Small intestine (tissue), 7 donors: Measurements from ENCODE around the gene CERT1. TPM values are rescaled to one million over a fixed set of nuclear protein-coding genes. Genes with fewer than 3 reads are reported as not detected.
"Not testable (repeated sequence)": the region's sequence is repeated elsewhere in the genome, so short reads cannot be mapped to it uniquely, and the experiment has no call there.

Source experiments
- DNase-seq, 2 donors: peaks; one replicate each; pipeline versions ENCODE4 v3.0.0 to v3.0.0-alpha.2; 2013
- FAIRE-seq: peaks from 2 replicates; lab custom pipeline; 2012; peaks lifted over from hg19 to GRCh38; lab: Jason Lieb, UNC
- H3K27ac ChIP-seq, 3 donors: one replicate each; pipeline ENCODE4 v1.5.1; 2013; ENCODE audit warnings: low read length in 2 of 3, mild to moderate bottlenecking in 2 of 3, control low read depth in 1 of 3, inconsistent platforms in 1 of 3, low read depth in 1 of 3, moderate library complexity in 1 of 3
- H3K27me3 ChIP-seq, 3 donors: one replicate each; pipeline ENCODE4 v1.6.1; 2013; ENCODE audit warnings: low read length in 3 of 3, inconsistent platforms in 1 of 3; ENCODE audit not compliant: control insufficient read depth in 3 of 3, insufficient read depth in 3 of 3
- H3K36me3 ChIP-seq, 3 donors: one replicate each; pipeline ENCODE4 v1.6.1; 2013; ENCODE audit warnings: low read length in 3 of 3, inconsistent platforms in 1 of 3, low read depth in 1 of 3, mild to moderate bottlenecking in 1 of 3, moderate library complexity in 1 of 3; ENCODE audit not compliant: control insufficient read depth in 3 of 3, insufficient read depth in 2 of 3
- H3K4me1 ChIP-seq, 3 donors: one replicate each; pipeline ENCODE4 v1.6.1; 2013; ENCODE audit warnings: low read length in 2 of 3, inconsistent platforms in 1 of 3, low read depth in 1 of 3, mild to moderate bottlenecking in 1 of 3, moderate library complexity in 1 of 3; ENCODE audit not compliant: control insufficient read depth in 3 of 3, insufficient read depth in 2 of 3
- H3K4me3 ChIP-seq, 3 donors: one replicate each; pipeline ENCODE4 v1.5.1; 2013; ENCODE audit warnings: low read length in 3 of 3, control low read depth in 1 of 3, inconsistent platforms in 1 of 3, low read depth in 1 of 3, mild to moderate bottlenecking in 1 of 3, moderate library complexity in 1 of 3
- H3K9me3 ChIP-seq, 2 donors: one replicate each; pipeline ENCODE4 v1.6.1; 2013; ENCODE audit warnings: low read depth in 1 of 2, low read length in 1 of 2; ENCODE audit not compliant: control insufficient read depth in 2 of 2, insufficient read depth in 1 of 2
- WGBS, 3 donors: extraction: QIAGEN DNeasy Blood & Tissue Kit; methylation state at CpG; one replicate each; pipeline ENCODE4 v1.1.7; 2013; 5-methylcytosine and 5-hydroxymethylcytosine counted together
- polyA plus RNA-seq, 4 donors: library from polyadenylated mRNA; stranded (reverse) in 3 of 4; unstranded in 1 of 4; fragments of 200-250 nt in 3 of 4; fragments of 120-200 nt in 1 of 4; gene quantifications; one replicate each; pipeline versions ENCODE4 v1.2.1 to v1.2.3, GENCODE V29; 2013
- donor health status: healthy with polysubstance abuse.
- donor health status: control.
- donor health status: control.
- donor health status: Bipolar disorder and iron deficiency.
- donor health status: healthy.

CERT1 gene
- polyA plus RNA-seq, 4 donors: 15.1 to 45.6 (median 22.2) TPM

- WGBS, 3 donors: 97 to 100% (median 97%) methylated on average over 2 of the region's 2 CpGs
- Histone ChIP-seq H3K4me1 (no peaks in the 10 kb centered on the region), H3K9me3 (no peaks in the 10 kb centered on the region), H3K36me3 (peaks cover 0 to 11% (median 7%) of the 10 kb centered on the region in 3 donors), H3K27me3 (no peaks in the 10 kb centered on the region), H3K4me3 (no peak overlapping the region), H3K27ac (no peak overlapping the region)
- DNase-seq (no peak), FAIRE-seq (no peak)
Measured at GRCh38 chr5:75491621-75492020, 19.8 kb downstream of the CERT1 start.

- H3K4me3 ChIP-seq, H3K4me1 ChIP-seq, H3K27me3 ChIP-seq, FAIRE-seq, H3K9me3 ChIP-seq, DNase-seq, H3K27ac ChIP-seq: not testable (repeated sequence)
- WGBS, 3 donors: 98 to 99% (median 98%) methylated on average over 6 of the region's 6 CpGs
- H3K36me3 ChIP-seq: peaks cover 0 to 11% (median 7%) of the 10 kb centered on the region in 3 donors
Measured at GRCh38 chr5:75489847-75490246, 21.6 kb downstream of the CERT1 start.

GRCh38 chr5:75484605-75485004 lies 26.8 kb downstream of the CERT1 start:
- Histone ChIP-seq H3K36me3 (peaks cover 0 to 7% (median 0%) of the 10 kb centered on the region in 3 donors), H3K9me3 (peaks cover 0 to 7% of the 10 kb centered on the region in 2 donors), H3K4me1 (no peaks in the 10 kb centered on the region)

GRCh38 chr5:75482482-75482881 lies 28.9 kb downstream of the CERT1 start:
- H3K9me3 ChIP-seq: peaks cover 0 to 7% of the 10 kb centered on the region in 2 donors
- FAIRE-seq (no peak), DNase-seq (no peak)
- peaks cover 0 to 9% (median 0%) of the 10 kb centered on the region in 3 donors for H3K36me3 ChIP-seq
- no peak overlapping the region for H3K4me3 ChIP-seq
- H3K27ac ChIP-seq: no peak overlapping the region
- no peaks in the 10 kb centered on the region for H3K27me3 ChIP-seq
- 93 to 96% (median 93%) methylated on average over 3 of the region's 3 CpGs for WGBS, 3 donors
- H3K4me1 ChIP-seq: no peaks in the 10 kb centered on the region

More at GRCh38 chr5:75484605-75485004, 26.8 kb downstream of the CERT1 start:
- FAIRE-seq: no peak
- Histone ChIP-seq H3K4me3 (no peak overlapping the region), H3K27ac (no peak overlapping the region), H3K27me3 (no peaks in the 10 kb centered on the region)
- no peak for DNase-seq
- 81 to 97% (median 92%) methylated on average over 1 of the region's 1 CpG for WGBS, 3 donors

DNA sequence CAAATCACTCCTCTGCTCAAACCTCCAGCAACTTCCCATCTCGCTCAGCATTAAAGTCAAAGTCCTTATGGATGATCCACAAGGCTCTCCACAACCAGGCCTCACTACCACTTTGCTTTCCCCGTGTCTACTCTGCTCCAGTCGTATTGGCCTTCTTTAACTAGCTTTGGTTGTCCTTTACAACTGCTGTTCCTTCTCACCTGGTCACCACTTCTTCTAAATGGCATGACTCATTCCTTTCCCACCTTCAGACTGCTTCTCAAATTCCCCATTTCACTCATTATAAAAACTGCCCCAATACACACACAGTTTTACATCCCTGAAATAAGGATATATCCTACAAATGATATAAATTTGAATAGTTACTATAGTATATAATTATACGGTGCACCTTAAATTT lies 30.4 kb downstream of the CERT1 start:
- DNase-seq: no peak
- FAIRE-seq: no peak
- 93 to 95% (median 95%) methylated on average over 4 of the region's 4 CpGs for WGBS, 3 donors
- H3K27me3 ChIP-seq: no peaks in the 10 kb centered on the region
- peaks cover 0 to 7% of the 10 kb centered on the region in 2 donors for H3K9me3 ChIP-seq
- peaks cover 0 to 3% (median 0%) of the 10 kb centered on the region in 3 donors for H3K4me1 ChIP-seq
- no peak overlapping the region for H3K27ac ChIP-seq
- H3K4me3 ChIP-seq: no peak overlapping the region
- peaks cover 0 to 9% (median 0%) of the 10 kb centered on the region in 3 donors for H3K36me3 ChIP-seq

GRCh38 chr5:75475364-75475763 lies 36.1 kb downstream of the CERT1 start:
- H3K36me3 ChIP-seq: peaks cover 0 to 3% (median 1%) of the 10 kb centered on the region in 3 donors
- WGBS, 3 donors: 89 to 92% (median 91%) methylated on average over 4 of the region's 4 CpGs
- no peak overlapping the region for H3K27ac ChIP-seq
- H3K4me3 ChIP-seq: no peak overlapping the region
- DNase-seq (no peak), FAIRE-seq (no peak)
- peaks cover 0 to 9% of the 10 kb centered on the region in 2 donors for H3K9me3 ChIP-seq
- peaks cover 2 to 5% (median 3%) of the 10 kb centered on the region in 3 donors for H3K4me1 ChIP-seq
- H3K27me3 ChIP-seq: no peaks in the 10 kb centered on the region

- Histone ChIP-seq H3K4me3 (no peak overlapping the region), H3K9me3 (peaks cover 0 to 12% of the 10 kb centered on the region in 2 donors), H3K27me3 (no peaks in the 10 kb centered on the region), H3K27ac (peak overlapping the region in 1 of 3 donors; percentile 26), H3K4me1 (peaks cover 2 to 5% (median 3%) of the 10 kb centered on the region in 3 donors), H3K36me3 (peaks cover 0 to 4% (median 1%) of the 10 kb centered on the region in 3 donors)
- FAIRE-seq (peak; percentile 51), DNase-seq (peak; percentile 33 to 37)
- 50 to 76% (median 58%) methylated on average over 2 of the region's 2 CpGs for WGBS, 3 donors
Measured at GRCh38 chr5:75473463-75473862, 38.0 kb downstream of the CERT1 start.

GRCh38 chr5:75472973-75473372 lies 38.5 kb downstream of the CERT1 start:
- DNase-seq (peak; percentile 5 to 66), FAIRE-seq (no peak)
- Histone ChIP-seq H3K9me3 (peaks cover 0 to 17% of the 10 kb centered on the region in 2 donors), H3K36me3 (peaks cover 0 to 5% (median 1%) of the 10 kb centered on the region in 3 donors), H3K4me3 (no peak overlapping the region), H3K27ac (peak overlapping the region in 1 of 3 donors; percentile 26), H3K27me3 (no peaks in the 10 kb centered on the region), H3K4me1 (peaks cover 2 to 5% (median 3%) of the 10 kb centered on the region in 3 donors)
- 94 to 100% (median 98%) methylated on average over 1 of the region's 1 CpG for WGBS, 3 donors

- no peak for FAIRE-seq
- Histone ChIP-seq H3K27ac (no peak overlapping the region), H3K27me3 (no peaks in the 10 kb centered on the region), H3K4me3 (no peak overlapping the region), H3K4me1 (peaks cover 0 to 5% (median 2%) of the 10 kb centered on the region in 3 donors), H3K9me3 (peaks cover 0 to 27% of the 10 kb centered on the region in 2 donors), H3K36me3 (peaks cover 0 to 4% (median 1%) of the 10 kb centered on the region in 3 donors)
- WGBS, 3 donors: 96 to 100% (median 97%) methylated on average over 2 of the region's 2 CpGs
- DNase-seq: no peak
Measured at GRCh38 chr5:75471193-75471592, 40.2 kb downstream of the CERT1 start.
